ENCODE measurements around the gene TOM1L2.

- TF ChIP-seq PKNOX1 (IDR thresholded peaks at IDR 0.05): no peak
- no peak for TF ChIP-seq ELF4 (IDR thresholded peaks at IDR 0.05)
- no peak for TF ChIP-seq FOXK2 (IDR thresholded peaks at IDR 0.05)
- no peak for TF ChIP-seq ARNT (IDR thresholded peaks at IDR 0.05)
- no peak for TF ChIP-seq CTBP1 (IDR thresholded peaks at IDR 0.05; ENCODE audit: borderline replicate concordance)
- no peak for TF ChIP-seq SUZ12 (IDR thresholded peaks at IDR 0.05)
- no peak for TF ChIP-seq FOXM1 (IDR thresholded peaks at IDR 0.05; ENCODE audit: borderline replicate concordance)
- no peak for TF ChIP-seq SP1 (IDR thresholded peaks at IDR 0.05)
- TF ChIP-seq NFRKB (IDR thresholded peaks at IDR 0.05): no peak
These were observed 36.6 kb downstream of the TOM1L2 start for GRCh38 chr17:17935321-17936271.
